GM06990 (cell line): Measurements from ENCODE around the gene FAXDC2.

ENCODE experiments used
- DNase-seq: peaks from one replicate; pipeline ENCODE4 v3.0.0-alpha.2; 2011; ENCODE audit not compliant: insufficient read length; ENCODE audit errors: extremely low read depth
- H3K27me3 ChIP-seq: replicated peaks from 2 replicates; pipeline ENCODE4 v1.6.0; 2011; ENCODE audit warnings: low read length; ENCODE audit not compliant: control insufficient read depth, insufficient read depth
- H3K36me3 ChIP-seq: 2 replicates; pipeline ENCODE4 v1.5.1; 2011; ENCODE audit warnings: low read length; ENCODE audit not compliant: control insufficient read depth, insufficient read depth
- H3K4me3 ChIP-seq: replicated peaks from 2 replicates; pipeline ENCODE4 v1.5.1; 2011; ENCODE audit warnings: low read depth, mild to moderate bottlenecking, control low read depth, low read length
- TF ChIP-seq, protein P1 (sequence below): IDR thresholded peaks from 2 replicates; pipeline ENCODE4 v1.5.1; 2011; ENCODE audit warnings: low read length, control low read depth, mild to moderate bottlenecking, inconsistent platforms; ENCODE audit not compliant: insufficient read depth, poor library complexity, severe bottlenecking

The FAXDC2 gene

DNA sequence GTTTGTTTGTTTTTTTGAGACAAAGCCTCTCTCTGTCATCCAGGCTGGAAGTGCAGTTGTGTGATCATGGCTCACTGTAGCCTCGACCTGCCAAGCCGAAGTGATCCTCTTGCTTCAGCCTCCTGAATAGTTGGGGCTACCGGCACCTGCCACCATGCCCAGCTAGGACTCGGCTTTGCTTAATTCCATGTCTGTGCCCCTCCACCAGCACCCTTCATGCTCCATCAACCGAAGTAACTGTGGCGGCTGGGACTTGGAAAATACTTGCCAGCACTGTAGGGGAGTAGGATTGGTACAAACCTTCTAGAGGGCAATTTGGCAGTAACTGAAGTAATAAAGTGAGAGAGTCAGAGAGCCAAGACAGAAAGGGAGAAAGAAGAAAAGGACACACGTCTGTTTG lies 19.0 kb downstream of the FAXDC2 start:
- DNase-seq = no peak
- TF ChIP-seq, protein P1, sequence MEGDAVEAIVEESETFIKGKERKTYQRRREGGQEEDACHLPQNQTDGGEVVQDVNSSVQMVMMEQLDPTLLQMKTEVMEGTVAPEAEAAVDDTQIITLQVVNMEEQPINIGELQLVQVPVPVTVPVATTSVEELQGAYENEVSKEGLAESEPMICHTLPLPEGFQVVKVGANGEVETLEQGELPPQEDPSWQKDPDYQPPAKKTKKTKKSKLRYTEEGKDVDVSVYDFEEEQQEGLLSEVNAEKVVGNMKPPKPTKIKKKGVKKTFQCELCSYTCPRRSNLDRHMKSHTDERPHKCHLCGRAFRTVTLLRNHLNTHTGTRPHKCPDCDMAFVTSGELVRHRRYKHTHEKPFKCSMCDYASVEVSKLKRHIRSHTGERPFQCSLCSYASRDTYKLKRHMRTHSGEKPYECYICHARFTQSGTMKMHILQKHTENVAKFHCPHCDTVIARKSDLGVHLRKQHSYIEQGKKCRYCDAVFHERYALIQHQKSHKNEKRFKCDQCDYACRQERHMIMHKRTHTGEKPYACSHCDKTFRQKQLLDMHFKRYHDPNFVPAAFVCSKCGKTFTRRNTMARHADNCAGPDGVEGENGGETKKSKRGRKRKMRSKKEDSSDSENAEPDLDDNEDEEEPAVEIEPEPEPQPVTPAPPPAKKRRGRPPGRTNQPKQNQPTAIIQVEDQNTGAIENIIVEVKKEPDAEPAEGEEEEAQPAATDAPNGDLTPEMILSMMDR = no peak
- Histone ChIP-seq H3K4me3 (no peak overlapping the region), H3K27me3 (no peaks in the 10 kb centered on the region), H3K36me3 (peaks cover 8% of the 10 kb centered on the region; the same call in 1 of the 2 replicates)

DNA sequence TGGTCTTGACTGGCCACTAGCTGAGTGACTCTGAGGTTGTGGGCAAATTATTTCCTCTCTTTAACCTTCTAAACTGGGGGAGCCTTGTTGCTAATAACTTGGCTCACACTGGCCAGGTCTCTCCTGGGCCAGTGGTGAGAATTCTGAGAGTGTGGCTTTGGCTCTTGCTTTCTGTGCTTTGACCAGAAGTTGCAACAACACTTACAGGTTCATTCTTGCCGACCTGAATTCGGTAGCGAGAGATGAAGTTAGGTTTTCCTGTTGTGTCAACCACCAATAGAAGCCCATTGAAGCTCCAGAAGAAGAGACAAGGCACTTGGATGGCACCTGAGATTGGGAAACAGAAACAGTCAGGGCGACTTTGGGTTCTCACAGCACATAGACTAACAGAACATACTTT lies 19.8 kb downstream of the FAXDC2 start:
- TF ChIP-seq, protein P1 = no peak
- Histone ChIP-seq H3K27me3 (no peaks in the 10 kb centered on the region), H3K36me3 (peaks cover 8% of the 10 kb centered on the region; the same call in 1 of the 2 replicates), H3K4me3 (no peak overlapping the region)
- no peak for DNase-seq

DNA sequence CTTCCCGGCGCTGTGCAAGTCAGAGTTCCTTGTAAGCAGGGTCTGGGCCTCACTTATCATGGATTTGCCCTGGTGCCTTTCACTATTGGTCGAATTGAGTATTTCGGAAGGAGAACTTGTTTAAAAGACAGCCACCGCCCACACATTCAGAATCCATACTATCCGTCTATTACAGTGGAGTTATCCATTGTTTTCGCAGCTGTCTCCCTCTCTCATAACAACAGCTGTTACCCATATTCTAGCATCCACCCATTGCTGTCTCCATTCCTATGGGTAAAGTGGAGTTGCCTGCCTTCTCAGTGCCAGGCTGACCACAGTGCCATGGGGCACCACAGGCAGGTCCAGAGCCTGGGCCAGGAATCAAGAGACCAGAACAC lies 20.2 kb downstream of the FAXDC2 start:
- DNase-seq = no peak
- TF ChIP-seq, protein P1 = no peak
- H3K27me3 ChIP-seq = no peaks in the 10 kb centered on the region
- peaks cover 8% of the 10 kb centered on the region; the same call in 1 of the 2 replicates for H3K36me3 ChIP-seq
- no peak overlapping the region for H3K4me3 ChIP-seq

DNA sequence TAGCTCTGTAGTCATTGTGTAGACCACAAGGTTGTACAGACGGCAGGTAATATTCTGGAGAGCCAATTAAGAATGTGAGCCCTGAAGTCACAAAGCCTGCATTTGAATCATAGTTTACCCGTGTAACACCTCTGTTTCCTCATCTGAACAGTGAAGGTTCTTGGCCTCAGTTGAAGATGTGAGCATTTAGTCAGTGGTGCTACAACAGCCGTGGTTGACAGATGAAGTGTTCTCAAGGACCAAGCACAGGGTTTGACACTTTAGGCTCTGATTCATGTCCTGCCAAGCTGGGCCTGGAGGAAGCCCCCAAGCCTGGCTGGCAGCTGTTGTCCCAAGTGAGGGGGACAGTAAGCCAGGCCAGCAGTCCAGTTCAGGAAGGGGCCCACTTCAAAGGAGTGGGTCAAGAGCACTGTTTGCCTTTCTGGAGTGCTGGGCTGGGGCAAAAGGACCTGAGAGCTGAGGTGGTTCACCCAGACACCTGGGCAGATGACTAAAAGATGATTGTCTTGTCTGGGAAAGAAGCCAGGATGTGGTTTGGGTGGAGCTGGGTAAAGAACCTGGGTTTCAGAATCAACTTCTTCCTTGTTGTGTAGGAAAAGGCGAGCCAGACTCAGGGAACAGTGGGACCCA lies 20.7 kb downstream of the FAXDC2 start:
- Histone ChIP-seq H3K4me3 (no peak overlapping the region), H3K36me3 (peaks cover 8% of the 10 kb centered on the region; the same call in 1 of the 2 replicates), H3K27me3 (no peaks in the 10 kb centered on the region)
- TF ChIP-seq, protein P1 = no peak
- no peak for DNase-seq

DNA sequence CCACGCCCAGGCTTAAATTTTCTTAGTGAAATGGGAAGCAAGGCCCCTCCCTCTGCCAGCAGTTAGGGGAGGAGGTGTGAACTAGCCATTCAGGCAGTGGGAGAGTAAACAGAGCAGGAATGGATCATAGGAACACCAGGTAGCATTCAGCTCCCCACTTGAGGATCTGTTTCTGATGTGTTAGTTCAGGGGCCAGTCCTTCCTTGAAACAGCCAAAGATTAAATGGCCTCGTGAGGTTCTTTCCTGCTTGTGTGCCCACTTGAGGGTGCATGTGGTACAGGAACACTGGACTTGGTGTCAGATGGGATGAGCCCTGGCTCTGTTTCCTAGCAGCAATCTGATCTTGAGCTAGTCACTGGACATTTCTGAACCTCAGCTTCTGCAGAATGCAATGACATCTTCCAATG lies 21.2 kb downstream of the FAXDC2 start:
- H3K4me3 ChIP-seq = no peak overlapping the region
- peaks cover 8% of the 10 kb centered on the region; the same call in 1 of the 2 replicates for H3K36me3 ChIP-seq
- no peaks in the 10 kb centered on the region for H3K27me3 ChIP-seq
- no peak for DNase-seq
- TF ChIP-seq, protein P1 = no peak

DNA sequence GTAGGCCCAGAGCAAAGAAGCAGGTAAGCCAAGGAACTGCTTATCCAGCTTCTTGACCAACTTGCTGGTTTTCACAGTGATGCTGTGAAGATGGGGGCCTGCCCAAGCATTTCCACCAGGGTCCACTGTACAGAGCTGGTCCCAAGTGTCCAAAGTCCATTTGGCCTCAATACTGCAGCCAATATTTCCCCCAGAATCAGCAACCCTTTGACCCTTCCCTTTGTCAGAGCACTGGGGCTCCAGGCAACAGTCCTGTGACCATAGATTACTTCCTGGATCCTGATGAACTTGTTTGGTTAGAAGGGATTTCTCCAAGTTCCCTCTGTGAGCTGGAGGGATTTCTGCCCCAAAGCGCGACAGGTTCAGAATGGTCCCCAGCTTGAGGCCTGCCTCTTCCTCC lies 26.3 kb downstream of the FAXDC2 start:
- no peak for DNase-seq
- Histone ChIP-seq H3K4me3 (no peak overlapping the region), H3K36me3 (peaks cover 16% of the 10 kb centered on the region), H3K27me3 (no peaks in the 10 kb centered on the region)
- TF ChIP-seq, protein P1 = no peak
